Uterus (tissue), 2 donors: ENCODE data around the gene WDR64.

ENCODE experiments used
- CTCF ChIP-seq, 4 experiments: fragments of 200-600 bp in 2 of 4; fragments of 450-650 bp in 2 of 4; sonication (generic) in 2 of 4; IDR thresholded peaks; one replicate each; pipeline ENCODE4 v1.5.1; 2016 to 2019; ENCODE audit warnings: antibody characterized with exemption in 4 of 4, mild to moderate bottlenecking in 2 of 4, moderate library complexity in 1 of 4
- POLR2A ChIP-seq, 2 donors: fragments of 450-650 bp; IDR thresholded peaks; one replicate each; pipeline ENCODE4 v1.6.1; 2016; ENCODE audit warnings: antibody characterized with exemption in 2 of 2, mild to moderate bottlenecking in 1 of 2, moderate library complexity in 1 of 2

GRCh38 chr1:241823925-241824324 lies 171.8 kb downstream of the WDR64 start:
- TF ChIP-seq CTCF (IDR thresholded peaks at IDR 0.05) (no peak), POLR2A (IDR thresholded peaks at IDR 0.05) (no peak)
